Cortex of kidney (tissue), 1 donor: ENCODE data around the gene TIAM2.
"Not testable (repeated sequence)": the region's sequence is repeated elsewhere in the genome, so short reads cannot be mapped to it uniquely, and the experiment has no call there.

Experiments
- DNase-seq: peaks from one replicate; lab custom pipeline; 2025; lab: John Stamatoyannopoulos, UW

TIAM2 gene

GRCh38 chr6:154991207-154991606, 3.9 kb upstream of the TIAM2 start:
- no peak for DNase-seq

- DNase-seq: no peak
These were observed 2.1 kb upstream of the TIAM2 start for GRCh38 chr6:154993026-154993425.

- DNase-seq: no peak
These were observed 1.4 kb upstream of the TIAM2 start for GRCh38 chr6:154993710-154994109.

GRCh38 chr6:154994836-154995253, 270 bp upstream of the TIAM2 start:
- DNase-seq: no peak

- no peak for DNase-seq
These were observed 988 bp downstream of the TIAM2 start for GRCh38 chr6:154996016-154996590.

- DNase-seq: no peak
These were observed 1.8 kb downstream of the TIAM2 start for GRCh38 chr6:154996841-154997311.

- DNase-seq: no peak
These were observed 3.7 kb downstream of the TIAM2 start for GRCh38 chr6:154998855-154999254.

- no peak for DNase-seq
These were observed 6.4 kb downstream of the TIAM2 start for GRCh38 chr6:155001482-155001881.

- no peak for DNase-seq
These were observed 6.8 kb downstream of the TIAM2 start for GRCh38 chr6:155001934-155002333.

- DNase-seq: no peak
These were observed 8.4 kb downstream of the TIAM2 start for GRCh38 chr6:155003476-155003875.

- DNase-seq: no peak
These were observed 8.9 kb downstream of the TIAM2 start for GRCh38 chr6:155004017-155004416.

GRCh38 chr6:155004576-155005372, 9.7 kb downstream of the TIAM2 start:
- DNase-seq: no peak

- DNase-seq: no peak
These were observed 13.5 kb downstream of the TIAM2 start for GRCh38 chr6:155008625-155009024.

GRCh38 chr6:155010940-155011339, 15.8 kb downstream of the TIAM2 start:
- DNase-seq: no peak

GRCh38 chr6:155011809-155012291, 16.7 kb downstream of the TIAM2 start:
- no peak for DNase-seq

GRCh38 chr6:155013457-155013876, 18.4 kb downstream of the TIAM2 start:
- no peak for DNase-seq

- DNase-seq: no peak
These were observed 19.0 kb downstream of the TIAM2 start for GRCh38 chr6:155014137-155014536.

GRCh38 chr6:155014670-155015300, 19.7 kb downstream of the TIAM2 start:
- DNase-seq: no peak

- not testable (repeated sequence) for DNase-seq
These were observed 23.3 kb downstream of the TIAM2 start for GRCh38 chr6:155018415-155018814.

- no peak for DNase-seq
These were observed 26.6 kb downstream of the TIAM2 start for GRCh38 chr6:155021680-155022079.

GRCh38 chr6:155022721-155023120, 27.6 kb downstream of the TIAM2 start:
- DNase-seq: no peak

- no peak for DNase-seq
These were observed 28.6 kb downstream of the TIAM2 start for GRCh38 chr6:155023717-155024116.
